Suprapubic skin (tissue), 4 donors: ENCODE data around the gene ZBTB45. TPM values are rescaled to one million over a fixed set of nuclear protein-coding genes. Genes with fewer than 3 reads are reported as not detected.
"Not testable (repeated sequence)": the region's sequence is repeated elsewhere in the genome, so short reads cannot be mapped to it uniquely, and the experiment has no call there.

Experiments used
- DNase-seq, 2 donors: peaks; one replicate each; pipeline ENCODE4 v3.0.0-alpha.2; 2019; ENCODE audit warnings: low spot score in 2 of 2
- H3K27ac ChIP-seq: fragments of 200-600 bp; sonication (generic); one replicate; pipeline ENCODE4 v1.5.1; 2019
- H3K27me3 ChIP-seq: fragments of 200-600 bp; sonication (generic); one replicate; pipeline ENCODE4 v1.5.1; 2019
- H3K36me3 ChIP-seq: fragments of 200-600 bp; sonication (generic); one replicate; pipeline ENCODE4 v1.5.1; 2019
- H3K4me1 ChIP-seq: fragments of 200-600 bp; sonication (generic); one replicate; pipeline ENCODE4 v1.5.1; 2019
- H3K4me3 ChIP-seq: fragments of 200-600 bp; sonication (generic); one replicate; pipeline ENCODE4 v1.5.1; 2019; ENCODE audit warnings: mild to moderate bottlenecking
- H3K9me3 ChIP-seq: fragments of 200-600 bp; sonication (generic); one replicate; pipeline ENCODE4 v1.5.1; 2019
- CTCF ChIP-seq, 2 donors: fragments of 200-600 bp in 1 of 2; fragments of 450-650 bp in 1 of 2; sonication (generic) in 1 of 2; IDR thresholded peaks; one replicate each; pipeline ENCODE4 v1.5.1; 2016 to 2019; ENCODE audit warnings: antibody characterized with exemption in 2 of 2, mild to moderate bottlenecking in 1 of 2, moderate library complexity in 1 of 2
- EP300 ChIP-seq: sonication (generic); formaldehyde crosslinking; IDR thresholded peaks from one replicate; pipeline ENCODE4 v1.6.1; 2017; ENCODE audit warnings: antibody characterized with exemption
- POLR2A ChIP-seq, 2 donors: fragments of 450-650 bp; IDR thresholded peaks; one replicate each; pipeline ENCODE4 v1.6.1; 2017; ENCODE audit warnings: antibody characterized with exemption in 2 of 2, mild to moderate bottlenecking in 2 of 2, moderate library complexity in 2 of 2
- POLR2AphosphoS5 ChIP-seq, 3 donors: sonication (generic); formaldehyde crosslinking; IDR thresholded peaks; one replicate each; pipeline ENCODE4 v1.6.1; 2017; ENCODE audit warnings: antibody characterized with exemption in 3 of 3
- WGBS: methylation state at CpG from one replicate; pipeline ENCODE4 v1.1.5; 2018; 5-methylcytosine and 5-hydroxymethylcytosine counted together
- total RNA-seq, 4 donors: library from RNA; depleted of rRNA; stranded (reverse); fragments of >200 nt; gene quantifications; one replicate each; pipeline ENCODE4 v1.1.0, GENCODE V29; 2016

The ZBTB45 gene
- total RNA-seq, 4 donors from 2014 or later: 6.7 to 20.7 (median 15.8) TPM

- H3K4me1 ChIP-seq: peaks cover 35% of the 10 kb centered on the region
- no peaks in the 10 kb centered on the region for H3K9me3 ChIP-seq
- 0% methylated on average over 3 of the region's 92 CpGs for WGBS
- peak overlapping the region; percentile 93 for H3K27ac ChIP-seq
- H3K27me3 ChIP-seq: peaks cover under 1% of the 10 kb centered on the region
- DNase-seq: peak in 1 of 2 donors; percentile 67
- H3K4me3 ChIP-seq: peak overlapping the region; percentile 97
- H3K36me3 ChIP-seq: peaks cover 28% of the 10 kb centered on the region
- TF ChIP-seq POLR2AphosphoS5 (IDR thresholded peaks at IDR 0.05): no peak
- TF ChIP-seq EP300: no peak
- TF ChIP-seq POLR2A (IDR thresholded peaks at IDR 0.05): no peak
- TF ChIP-seq CTCF (IDR thresholded peaks at IDR 0.05): no peak
Observed at GRCh38 chr19:58544591-58545285, 25.1 kb upstream of the ZBTB45 start.

GRCh38 chr19:58543826-58544590 lies 24.4 kb upstream of the ZBTB45 start, which contains the start of gene TRIM28:
TRIM28 (plus strand) TSS chr19:58544064; CDS start chr19:58544758, 694 bp downstream.
- 0% methylated on average over 27 of the region's 73 CpGs for WGBS
- peak within 1 kb of the TSS; percentile 93 for H3K27ac ChIP-seq
- H3K4me3 ChIP-seq: peak within 1 kb of the TSS; percentile 97
- peaks cover 21% of the 10 kb centered on the region for H3K36me3 ChIP-seq
- H3K4me1 ChIP-seq: peaks cover 35% of the 10 kb centered on the region
- TF ChIP-seq EP300: no peak
- peak; percentile 64 to 92 (median 77) for TF ChIP-seq POLR2AphosphoS5 (IDR thresholded peaks at IDR 0.05)
- peak; percentile 98 to 99 for TF ChIP-seq POLR2A (IDR thresholded peaks at IDR 0.05)
- TF ChIP-seq CTCF (IDR thresholded peaks at IDR 0.05): no peak
- peak; percentile 99 for DNase-seq
- H3K9me3 ChIP-seq: no peaks in the 10 kb centered on the region
- H3K27me3 ChIP-seq: peaks cover 7% of the 10 kb centered on the region

- Histone ChIP-seq H3K27me3 (peaks cover 17% of the 10 kb centered on the region), H3K27ac (peak overlapping the region; percentile 93), H3K4me3 (peak overlapping the region; percentile 97), H3K4me1 (peaks cover 46% of the 10 kb centered on the region)
- peak in 1 of 2 donors; percentile 56 for DNase-seq
- H3K36me3 ChIP-seq, H3K9me3 ChIP-seq: not testable (repeated sequence)
- 82% methylated on average over 18 of the region's 18 CpGs for WGBS
Observed at GRCh38 chr19:58542641-58543372, 23.2 kb upstream of the ZBTB45 start.

- Histone ChIP-seq H3K27me3 (peaks cover 27% of the 10 kb centered on the region), H3K4me1 (peaks cover 21% of the 10 kb centered on the region)
- not testable (repeated sequence) for DNase-seq, H3K9me3 ChIP-seq, H3K36me3 ChIP-seq, H3K4me3 ChIP-seq, H3K27ac ChIP-seq
Observed at GRCh38 chr19:58539169-58539559, 19.6 kb upstream of the ZBTB45 start.

GRCh38 chr19:58538257-58539168 lies 18.9 kb upstream of the ZBTB45 start:
- TF ChIP-seq EP300 (no peak), POLR2AphosphoS5 (IDR thresholded peaks at IDR 0.05) (no peak), CTCF (IDR thresholded peaks at IDR 0.05) (no peak)
- no peaks in the 10 kb centered on the region for H3K36me3 ChIP-seq
- no peaks in the 10 kb centered on the region for H3K9me3 ChIP-seq
- H3K4me3 ChIP-seq: peak overlapping the region; percentile 51
- peaks cover 27% of the 10 kb centered on the region for H3K27me3 ChIP-seq
- H3K27ac ChIP-seq: no peak overlapping the region
- 3% methylated on average over 32 of the region's 55 CpGs for WGBS
- H3K4me1 ChIP-seq: peaks cover 20% of the 10 kb centered on the region
- DNase-seq: peak in 1 of 2 donors; percentile 68
